Parathyroid adenoma (tissue), 2 donors: ENCODE results near the gene LTBP1.

Experiments used
- H2AFZ ChIP-seq: fragments of 300-600 bp; sonication (generic); one replicate; pipeline ENCODE4 v1.7.0; 2017; ENCODE audit warnings: antibody characterized with exemption, mild to moderate bottlenecking
- H3K27ac ChIP-seq: fragments of 300-600 bp; sonication (generic); one replicate; pipeline ENCODE4 v1.7.0; 2017
- H3K27me3 ChIP-seq: fragments of 300-600 bp; sonication (generic); one replicate; pipeline ENCODE4 v1.7.0; 2017; ENCODE audit warnings: low read length; ENCODE audit not compliant: control insufficient read depth, insufficient read depth
- H3K36me3 ChIP-seq: fragments of 300-600 bp; sonication (generic); one replicate; pipeline ENCODE4 v1.7.0; 2017; ENCODE audit warnings: low read length; ENCODE audit not compliant: control insufficient read depth, insufficient read depth
- H3K4me1 ChIP-seq: fragments of 300-600 bp; sonication (generic); one replicate; pipeline ENCODE4 v1.7.0; 2017; ENCODE audit warnings: control low read depth
- H3K4me2 ChIP-seq: fragments of 300-600 bp; sonication (generic); one replicate; pipeline ENCODE4 v1.7.0; 2017; ENCODE audit warnings: low read length
- H3K4me3 ChIP-seq: fragments of 300-600 bp; sonication (generic); one replicate; pipeline ENCODE4 v1.7.0; 2017; ENCODE audit warnings: low read depth, low read length
- H3K79me2 ChIP-seq: fragments of 300-600 bp; sonication (generic); one replicate; pipeline ENCODE4 v1.7.0; 2017; ENCODE audit warnings: control low read depth
- H3K9ac ChIP-seq: fragments of 300-600 bp; sonication (generic); one replicate; pipeline ENCODE4 v1.7.0; 2017; ENCODE audit warnings: mild to moderate bottlenecking
- H3K9me3 ChIP-seq: fragments of 300-600 bp; sonication (generic); one replicate; pipeline ENCODE4 v1.7.0; 2017; ENCODE audit warnings: low read length; ENCODE audit not compliant: control insufficient read depth
- TF ChIP-seq, protein P1 (sequence below): fragments of 300-600 bp; sonication (generic); IDR thresholded peaks from one replicate; pipeline ENCODE4 v1.7.0; 2017; ENCODE audit warnings: antibody characterized with exemption, mild to moderate bottlenecking
- donor health status: primary hyperparathyroidism.

Gene LTBP1

DNA sequence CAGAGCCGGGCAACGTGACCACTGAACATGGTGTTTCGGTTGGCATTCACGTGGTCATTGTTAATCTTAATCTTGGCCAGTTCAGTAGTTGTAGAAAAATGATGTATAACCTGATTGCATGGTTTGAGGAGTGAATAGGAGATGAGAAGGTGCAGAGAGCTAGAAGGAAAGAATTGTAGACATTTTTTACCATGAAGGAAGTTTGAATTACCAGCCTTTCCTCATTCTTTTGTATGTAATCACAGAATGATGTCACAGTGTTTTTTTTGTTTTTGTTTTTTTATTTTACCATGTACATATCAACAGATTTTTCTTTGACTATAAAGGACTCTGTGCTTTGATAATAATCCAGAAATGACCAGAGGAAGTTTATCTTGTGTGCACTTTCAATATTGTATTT is 126.3 kb downstream of the LTBP1 start:
- Histone ChIP-seq H3K4me3 (no peak overlapping the region), H3K36me3 (no peaks in the 10 kb centered on the region), H3K4me2 (no peak overlapping the region), H3K4me1 (no peaks in the 10 kb centered on the region), H2AFZ (no peak overlapping the region), H3K27me3 (no peaks in the 10 kb centered on the region), H3K79me2 (no peaks in the 10 kb centered on the region), H3K27ac (no peak overlapping the region), H3K9me3 (no peaks in the 10 kb centered on the region), H3K9ac (no peak overlapping the region)
- TF ChIP-seq, protein P1, sequence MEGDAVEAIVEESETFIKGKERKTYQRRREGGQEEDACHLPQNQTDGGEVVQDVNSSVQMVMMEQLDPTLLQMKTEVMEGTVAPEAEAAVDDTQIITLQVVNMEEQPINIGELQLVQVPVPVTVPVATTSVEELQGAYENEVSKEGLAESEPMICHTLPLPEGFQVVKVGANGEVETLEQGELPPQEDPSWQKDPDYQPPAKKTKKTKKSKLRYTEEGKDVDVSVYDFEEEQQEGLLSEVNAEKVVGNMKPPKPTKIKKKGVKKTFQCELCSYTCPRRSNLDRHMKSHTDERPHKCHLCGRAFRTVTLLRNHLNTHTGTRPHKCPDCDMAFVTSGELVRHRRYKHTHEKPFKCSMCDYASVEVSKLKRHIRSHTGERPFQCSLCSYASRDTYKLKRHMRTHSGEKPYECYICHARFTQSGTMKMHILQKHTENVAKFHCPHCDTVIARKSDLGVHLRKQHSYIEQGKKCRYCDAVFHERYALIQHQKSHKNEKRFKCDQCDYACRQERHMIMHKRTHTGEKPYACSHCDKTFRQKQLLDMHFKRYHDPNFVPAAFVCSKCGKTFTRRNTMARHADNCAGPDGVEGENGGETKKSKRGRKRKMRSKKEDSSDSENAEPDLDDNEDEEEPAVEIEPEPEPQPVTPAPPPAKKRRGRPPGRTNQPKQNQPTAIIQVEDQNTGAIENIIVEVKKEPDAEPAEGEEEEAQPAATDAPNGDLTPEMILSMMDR: no peak

DNA sequence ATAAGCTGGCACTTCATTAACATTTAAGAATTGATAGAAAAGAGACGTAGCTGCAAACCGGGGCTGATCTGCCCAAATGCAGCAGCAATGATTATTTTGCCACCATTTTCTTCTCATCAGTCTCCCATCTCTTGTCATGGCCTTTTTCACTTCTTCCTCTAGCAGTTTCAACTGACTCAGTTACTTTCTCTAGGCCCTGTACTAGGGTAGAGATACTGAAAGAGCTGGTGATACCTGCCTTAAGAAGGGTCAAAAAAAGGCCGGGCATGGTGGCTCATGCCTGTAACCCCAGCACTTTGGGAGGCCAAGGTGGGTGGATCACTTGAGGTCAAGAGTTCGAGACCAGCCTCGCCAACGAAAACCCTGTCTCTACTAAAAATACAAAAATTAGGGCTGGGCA is 127.4 kb downstream of the LTBP1 start:
- Histone ChIP-seq H3K4me1 (no peaks in the 10 kb centered on the region), H3K36me3 (no peaks in the 10 kb centered on the region), H2AFZ (no peak overlapping the region), H3K9me3 (no peaks in the 10 kb centered on the region), H3K79me2 (no peaks in the 10 kb centered on the region), H3K4me3 (no peak overlapping the region), H3K27me3 (no peaks in the 10 kb centered on the region), H3K9ac (no peak overlapping the region), H3K4me2 (no peak overlapping the region), H3K27ac (no peak overlapping the region)
- TF ChIP-seq, protein P1: no peak

DNA sequence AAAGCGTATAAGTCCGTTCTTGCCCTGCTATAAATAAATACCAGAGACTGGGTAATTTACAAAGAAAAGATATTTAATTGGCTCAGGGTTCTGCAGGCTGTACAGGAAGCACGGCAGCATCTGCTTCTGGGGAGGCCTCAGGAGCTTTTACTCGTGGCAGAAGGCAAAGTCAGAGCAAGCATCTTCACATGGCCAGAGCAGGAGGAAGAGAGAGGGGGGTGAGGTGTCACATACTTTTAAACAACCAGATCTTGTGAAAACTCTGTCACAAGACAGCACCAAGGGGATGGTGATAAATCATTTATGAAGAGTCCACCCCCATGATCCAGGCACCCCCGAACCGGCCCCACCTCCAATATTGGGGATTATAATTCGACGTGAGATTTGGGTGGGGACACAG is 130.6 kb downstream of the LTBP1 start:
- no peaks in the 10 kb centered on the region for H3K79me2 ChIP-seq
- no peaks in the 10 kb centered on the region for H3K27me3 ChIP-seq
- H3K9me3 ChIP-seq: no peaks in the 10 kb centered on the region
- no peak overlapping the region for H3K4me2 ChIP-seq
- H2AFZ ChIP-seq: no peak overlapping the region
- TF ChIP-seq, protein P1: no peak
- H3K27ac ChIP-seq: no peak overlapping the region
- H3K36me3 ChIP-seq: no peaks in the 10 kb centered on the region
- H3K4me3 ChIP-seq: no peak overlapping the region
- H3K9ac ChIP-seq: no peak overlapping the region
- H3K4me1 ChIP-seq: no peaks in the 10 kb centered on the region

DNA sequence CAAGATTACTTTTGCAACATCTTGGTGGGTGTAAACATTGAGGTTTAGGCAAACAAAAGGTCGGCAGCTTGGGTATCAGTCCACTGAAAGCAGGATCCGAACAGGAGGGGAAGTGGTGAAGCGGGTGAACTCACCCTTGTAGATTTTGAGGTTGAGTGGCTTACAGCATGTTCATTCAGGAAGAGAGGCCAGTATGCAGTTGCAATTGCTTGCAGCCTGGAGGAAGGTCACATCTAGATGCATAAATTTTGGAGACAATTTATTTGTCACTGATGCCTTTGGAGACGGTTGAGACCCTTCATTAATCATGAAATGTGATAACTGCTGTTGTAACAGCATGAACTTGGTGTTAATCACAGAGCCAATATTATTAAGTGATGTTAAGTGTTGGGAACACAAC is 131.1 kb downstream of the LTBP1 start:
- TF ChIP-seq, protein P1: no peak
- H3K27ac ChIP-seq: no peak overlapping the region
- H3K27me3 ChIP-seq: no peaks in the 10 kb centered on the region
- no peak overlapping the region for H3K4me3 ChIP-seq
- H3K9ac ChIP-seq: no peak overlapping the region
- no peaks in the 10 kb centered on the region for H3K79me2 ChIP-seq
- no peaks in the 10 kb centered on the region for H3K9me3 ChIP-seq
- no peaks in the 10 kb centered on the region for H3K36me3 ChIP-seq
- no peak overlapping the region for H3K4me2 ChIP-seq
- H3K4me1 ChIP-seq: no peaks in the 10 kb centered on the region
- no peak overlapping the region for H2AFZ ChIP-seq

DNA sequence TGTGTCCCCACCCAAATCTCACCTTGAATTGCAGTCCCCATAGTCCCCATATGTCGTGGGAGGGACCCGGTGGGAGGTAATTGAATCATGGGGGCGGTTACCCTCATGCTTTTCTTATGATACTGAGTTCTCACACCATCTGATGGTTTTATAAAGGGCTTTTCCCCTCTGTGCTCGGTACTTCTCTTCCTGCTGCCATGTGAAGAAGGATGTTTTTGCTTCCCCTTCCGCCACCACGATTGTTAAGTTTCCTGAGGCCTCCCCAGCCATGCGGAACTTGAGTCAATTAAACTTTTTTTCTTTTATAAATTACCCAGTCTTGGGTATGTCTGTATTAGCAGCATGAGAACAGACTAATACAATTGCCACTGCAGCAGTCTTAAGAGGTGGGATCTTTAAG is 134.9 kb downstream of the LTBP1 start:
- Histone ChIP-seq H3K27me3 (no peaks in the 10 kb centered on the region), H3K9me3 (no peaks in the 10 kb centered on the region), H2AFZ (no peak overlapping the region), H3K4me3 (no peak overlapping the region), H3K79me2 (no peaks in the 10 kb centered on the region), H3K36me3 (no peaks in the 10 kb centered on the region), H3K4me2 (no peak overlapping the region), H3K27ac (no peak overlapping the region), H3K9ac (no peak overlapping the region), H3K4me1 (peaks cover 5% of the 10 kb centered on the region)
- TF ChIP-seq, protein P1: no peak
